Subcutaneous adipose tissue (tissue), 4 donors: ENCODE measurements around the gene CDK11B. TPM values are rescaled to one million over a fixed set of nuclear protein-coding genes. Genes with fewer than 3 reads are reported as not detected.

ENCODE experiments used
- total RNA-seq, 4 donors: library from RNA; depleted of rRNA; stranded (reverse); fragments of >200 nt; gene quantifications; one replicate each; pipeline ENCODE4 v1.1.0, GENCODE V29; 2016
- TF ChIP-seq, protein P1 (sequence below): fragments of 450-650 bp; IDR thresholded peaks from one replicate; pipeline ENCODE4 v1.5.1; 2016; ENCODE audit warnings: low read depth, mild to moderate bottlenecking, control low read depth, antibody characterized with exemption, moderate library complexity

The CDK11B gene
- total RNA-seq, 4 donors from 2014 or later, result 14.4 to 30.0 (median 20.4) TPM

- TF ChIP-seq, protein P1, sequence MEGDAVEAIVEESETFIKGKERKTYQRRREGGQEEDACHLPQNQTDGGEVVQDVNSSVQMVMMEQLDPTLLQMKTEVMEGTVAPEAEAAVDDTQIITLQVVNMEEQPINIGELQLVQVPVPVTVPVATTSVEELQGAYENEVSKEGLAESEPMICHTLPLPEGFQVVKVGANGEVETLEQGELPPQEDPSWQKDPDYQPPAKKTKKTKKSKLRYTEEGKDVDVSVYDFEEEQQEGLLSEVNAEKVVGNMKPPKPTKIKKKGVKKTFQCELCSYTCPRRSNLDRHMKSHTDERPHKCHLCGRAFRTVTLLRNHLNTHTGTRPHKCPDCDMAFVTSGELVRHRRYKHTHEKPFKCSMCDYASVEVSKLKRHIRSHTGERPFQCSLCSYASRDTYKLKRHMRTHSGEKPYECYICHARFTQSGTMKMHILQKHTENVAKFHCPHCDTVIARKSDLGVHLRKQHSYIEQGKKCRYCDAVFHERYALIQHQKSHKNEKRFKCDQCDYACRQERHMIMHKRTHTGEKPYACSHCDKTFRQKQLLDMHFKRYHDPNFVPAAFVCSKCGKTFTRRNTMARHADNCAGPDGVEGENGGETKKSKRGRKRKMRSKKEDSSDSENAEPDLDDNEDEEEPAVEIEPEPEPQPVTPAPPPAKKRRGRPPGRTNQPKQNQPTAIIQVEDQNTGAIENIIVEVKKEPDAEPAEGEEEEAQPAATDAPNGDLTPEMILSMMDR, result no peak
Observed at GRCh38 chr1:1626207-1627141, 32.3 kb downstream of the CDK11B start.

GRCh38 chr1:1625824-1626206 lies 33.0 kb downstream of the CDK11B start:
- TF ChIP-seq, protein P1, result no peak

DNA sequence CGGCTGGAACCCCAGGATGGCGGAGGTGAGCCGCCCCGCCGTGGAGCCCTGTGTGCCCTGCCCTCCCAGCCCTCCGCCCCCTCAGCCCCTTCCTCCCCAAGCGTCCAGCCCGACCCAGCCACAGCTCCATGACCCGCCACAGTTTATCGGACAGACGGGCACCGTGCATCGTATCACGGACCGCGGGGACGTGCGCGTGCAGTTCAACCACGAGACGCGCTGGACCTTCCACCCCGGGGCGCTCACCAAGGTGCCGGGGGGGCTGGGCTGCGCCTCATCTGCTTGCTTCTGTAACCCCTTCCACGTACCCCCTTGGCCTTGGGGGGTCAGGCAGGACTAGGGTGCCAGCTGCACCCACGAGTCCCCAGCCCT lies 33.4 kb downstream of the CDK11B start:
- TF ChIP-seq, protein P1, result no peak

DNA sequence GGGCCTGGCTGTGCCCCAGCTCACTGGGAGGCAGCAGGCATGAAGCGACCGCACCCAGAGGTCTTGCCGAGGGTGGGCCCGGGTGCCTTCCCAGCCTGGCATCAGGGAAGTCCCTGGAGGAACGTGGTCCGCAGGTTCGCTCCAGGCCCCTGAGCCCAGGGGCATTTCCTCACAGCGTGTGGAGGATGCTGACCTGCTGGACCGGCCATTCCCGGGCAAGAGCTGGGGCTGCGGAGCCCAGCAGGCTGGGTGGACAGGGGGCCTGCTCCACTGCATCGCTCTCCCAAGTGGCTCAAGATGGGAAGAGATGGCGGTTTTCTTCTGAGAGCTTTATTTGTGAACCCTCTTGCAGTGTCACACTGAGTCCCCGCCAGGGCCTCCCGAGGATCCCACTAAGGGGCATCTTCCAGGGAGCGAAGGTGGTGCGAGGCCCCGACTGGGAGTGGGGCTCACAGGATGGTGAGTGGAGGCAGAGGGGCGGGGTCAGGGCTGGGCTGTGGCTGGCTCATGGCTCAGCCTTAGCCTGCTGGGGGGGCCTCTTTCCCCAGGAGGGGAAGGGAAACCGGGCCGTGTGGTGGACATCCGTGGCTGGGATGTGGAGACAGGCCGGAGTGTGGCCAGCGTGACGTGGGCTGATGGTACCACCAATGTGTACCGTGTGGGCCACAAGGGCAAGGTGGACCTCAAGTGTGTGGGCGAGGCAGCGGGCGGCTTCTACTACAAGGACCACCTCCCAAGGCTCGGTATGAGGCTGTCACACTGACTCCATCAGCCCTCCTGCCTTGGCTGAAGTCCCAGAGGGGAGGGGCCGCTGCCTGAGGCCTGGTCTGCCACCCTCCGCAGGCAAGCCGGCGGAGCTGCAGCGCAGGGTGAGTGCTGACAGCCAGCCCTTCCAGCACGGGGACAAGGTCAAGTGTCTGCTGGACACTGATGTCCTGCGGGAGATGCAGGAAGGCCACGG lies 34.1 kb downstream of the CDK11B start:
- TF ChIP-seq, protein P1, result no peak

DNA sequence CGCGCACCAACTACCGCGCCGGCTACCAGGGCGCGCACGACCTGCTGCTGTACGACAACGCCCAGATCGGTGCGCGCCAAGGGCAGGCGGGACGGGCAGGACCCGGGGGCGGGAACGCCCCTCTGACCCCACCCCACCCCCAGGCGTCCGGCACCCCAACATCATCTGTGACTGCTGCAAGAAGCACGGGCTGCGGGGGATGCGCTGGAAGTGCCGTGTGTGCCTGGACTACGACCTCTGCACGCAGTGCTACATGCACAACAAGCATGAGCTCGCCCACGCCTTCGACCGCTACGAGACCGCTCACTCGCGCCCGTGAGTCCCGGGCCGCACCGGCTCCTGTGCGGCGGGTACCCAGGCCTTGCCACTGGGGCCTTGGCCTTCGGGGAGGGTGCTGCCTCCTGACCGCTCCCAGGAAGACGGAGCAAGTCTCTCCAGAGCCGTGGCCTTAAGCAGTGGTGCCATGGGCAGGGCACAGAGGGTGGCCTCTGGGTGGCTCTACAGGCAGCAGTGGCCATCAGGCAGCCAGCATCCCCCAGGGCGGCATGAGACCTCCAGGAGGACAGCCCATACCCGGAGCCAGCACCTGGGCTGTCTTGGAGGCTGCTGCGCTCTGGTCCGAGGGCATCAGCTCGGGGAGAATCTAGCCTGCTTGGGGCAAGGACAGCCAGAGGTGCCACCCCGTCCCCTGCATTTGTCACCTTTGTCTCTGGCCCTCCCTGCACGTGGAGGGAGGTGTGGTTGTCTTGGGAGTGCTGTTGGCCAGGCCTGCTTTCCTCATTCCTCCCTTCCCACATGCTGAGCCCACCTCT lies 35.0 kb downstream of the CDK11B start:
- TF ChIP-seq, protein P1, result no peak

- TF ChIP-seq, protein P1, result no peak
Observed at GRCh38 chr1:1623181-1623630, 35.6 kb downstream of the CDK11B start.
